SJCRH30 (cell line): ENCODE measurements around the gene PDPK1. TPM values are rescaled to one million over a fixed set of nuclear protein-coding genes. Genes with fewer than 3 reads are reported as not detected.
A peak's percentile ranks its signal among the peaks of the same experiment; 100 is the strongest.
"Not testable (repeated sequence)": the region's sequence is repeated elsewhere in the genome, so short reads cannot be mapped to it uniquely, and the experiment has no call there.

ENCODE experiments used
- DNase-seq, 2 experiments: peaks; one replicate each; pipeline ENCODE4 v3.0.0-alpha.2; 2015 to 2020
- H3K27ac ChIP-seq: fragments of 250-450 bp; sonication (Bioruptor Pico); 2 replicates; pipeline ENCODE4 v1.5.1; 2020; ENCODE audit warnings: mild to moderate bottlenecking, moderate library complexity
- H3K27me3 ChIP-seq: fragments of 250-450 bp; sonication (Bioruptor Pico); 2 replicates; pipeline ENCODE4 v1.5.1; 2020; ENCODE audit warnings: mild to moderate bottlenecking, moderate library complexity
- H3K36me3 ChIP-seq: fragments of 250-450 bp; sonication (Bioruptor Pico); 2 replicates; pipeline ENCODE4 v1.5.1; 2020; ENCODE audit warnings: mild to moderate bottlenecking, moderate library complexity
- H3K4me1 ChIP-seq: fragments of 250-450 bp; sonication (Bioruptor Pico); 2 replicates; pipeline ENCODE4 v1.5.1; 2020; ENCODE audit warnings: mild to moderate bottlenecking, moderate library complexity
- H3K4me3 ChIP-seq: fragments of 250-450 bp; sonication (Bioruptor Pico); 2 replicates; pipeline ENCODE4 v1.5.1; 2020; ENCODE audit warnings: mild to moderate bottlenecking, moderate library complexity
- H3K9me3 ChIP-seq: fragments of 250-450 bp; sonication (Bioruptor Pico); replicated peaks from 2 replicates; pipeline ENCODE4 v1.5.1; 2020; ENCODE audit warnings: mild to moderate bottlenecking, moderate library complexity
- total RNA-seq: library from RNA; depleted of rRNA; stranded (reverse); fragments of >200 nt; shearing (Covaris generic); gene quantifications from 2 replicates; pipeline ENCODE4 v1.2.3, GENCODE V29; 2014

The PDPK1 gene
- total RNA-seq, 1 experiment from 2014 or later = 27.9 TPM

- DNase-seq = no peak
- H3K9me3 ChIP-seq = no peaks in the 10 kb centered on the region
- no peaks in the 10 kb centered on the region for H3K36me3 ChIP-seq
- no peaks in the 10 kb centered on the region for H3K4me1 ChIP-seq
- H3K27me3 ChIP-seq = no peaks in the 10 kb centered on the region
- H3K4me3 ChIP-seq = no peak overlapping the region
- no peak overlapping the region for H3K27ac ChIP-seq
These were observed 10.6 kb upstream of the PDPK1 start for GRCh38 chr16:2527071-2527783.

- H3K36me3 ChIP-seq = no peaks in the 10 kb centered on the region
These were observed 10.1 kb upstream of the PDPK1 start for GRCh38 chr16:2527784-2528100.

GRCh38 chr16:2528161-2529060 is 9.4 kb upstream of the PDPK1 start:
- Histone ChIP-seq H3K27ac (no peak overlapping the region), H3K9me3 (no peaks in the 10 kb centered on the region), H3K4me3 (no peak overlapping the region), H3K27me3 (no peaks in the 10 kb centered on the region), H3K4me1 (peaks cover 4% of the 10 kb centered on the region; the same call in 1 of the 2 replicates), H3K36me3 (no peaks in the 10 kb centered on the region)
- no peak for DNase-seq

More at GRCh38 chr16:2527784-2528100, 10.1 kb upstream of the PDPK1 start:
- Histone ChIP-seq H3K27ac (no peak overlapping the region), H3K4me1 (peaks cover 4% of the 10 kb centered on the region; the same call in 1 of the 2 replicates), H3K4me3 (no peak overlapping the region), H3K27me3 (no peaks in the 10 kb centered on the region), H3K9me3 (no peaks in the 10 kb centered on the region)
- DNase-seq = no peak

DNA sequence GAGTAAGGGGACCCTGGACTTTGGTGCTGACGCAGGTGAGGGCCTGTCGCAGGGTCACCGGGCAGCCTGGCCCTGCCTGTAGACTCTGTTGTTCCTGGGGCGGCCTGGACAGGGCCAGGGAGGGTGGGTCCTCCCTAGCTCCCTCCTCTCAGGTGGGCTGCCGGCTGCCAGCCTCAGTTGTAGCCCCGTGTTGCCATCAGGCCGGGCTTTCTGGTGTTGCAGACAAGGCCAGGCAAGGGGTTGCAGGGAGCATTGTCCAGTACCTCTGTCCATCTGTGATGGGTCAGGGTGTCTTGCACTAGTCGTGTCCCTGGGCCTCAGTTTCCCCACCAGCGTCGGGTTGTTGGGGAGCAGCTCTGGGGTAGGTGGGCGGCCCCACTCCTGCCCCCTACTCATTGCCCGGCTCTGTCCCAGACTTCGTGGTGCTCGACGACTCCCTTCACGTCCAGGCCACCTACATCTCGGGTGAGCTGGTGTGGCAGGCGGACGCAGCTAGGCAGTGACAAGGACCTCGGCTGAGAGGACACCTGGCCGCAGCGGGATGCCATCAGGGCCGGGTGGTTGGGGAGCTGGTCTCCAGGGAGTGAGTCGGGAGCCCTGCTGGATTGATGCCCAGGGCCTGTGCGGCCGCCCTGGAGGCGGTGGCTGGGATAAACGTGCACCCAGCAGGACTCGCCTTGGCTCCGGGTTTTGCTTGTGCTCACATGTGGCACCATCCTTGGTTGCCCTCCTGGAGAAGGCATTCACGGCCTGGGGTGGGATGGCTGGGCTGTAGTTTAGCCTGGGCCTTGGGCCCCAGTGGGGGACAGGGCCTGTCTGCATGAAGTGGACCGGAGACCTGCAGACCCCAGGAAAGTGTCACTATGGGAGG is 8.5 kb upstream of the PDPK1 start:
- Histone ChIP-seq H3K4me1 (peaks cover 4% of the 10 kb centered on the region; the same call in 1 of the 2 replicates), H3K4me3 (no peak overlapping the region), H3K36me3 (no peaks in the 10 kb centered on the region), H3K27ac (no peak overlapping the region), H3K9me3 (no peaks in the 10 kb centered on the region), H3K27me3 (no peaks in the 10 kb centered on the region)
- DNase-seq = no peak

DNA sequence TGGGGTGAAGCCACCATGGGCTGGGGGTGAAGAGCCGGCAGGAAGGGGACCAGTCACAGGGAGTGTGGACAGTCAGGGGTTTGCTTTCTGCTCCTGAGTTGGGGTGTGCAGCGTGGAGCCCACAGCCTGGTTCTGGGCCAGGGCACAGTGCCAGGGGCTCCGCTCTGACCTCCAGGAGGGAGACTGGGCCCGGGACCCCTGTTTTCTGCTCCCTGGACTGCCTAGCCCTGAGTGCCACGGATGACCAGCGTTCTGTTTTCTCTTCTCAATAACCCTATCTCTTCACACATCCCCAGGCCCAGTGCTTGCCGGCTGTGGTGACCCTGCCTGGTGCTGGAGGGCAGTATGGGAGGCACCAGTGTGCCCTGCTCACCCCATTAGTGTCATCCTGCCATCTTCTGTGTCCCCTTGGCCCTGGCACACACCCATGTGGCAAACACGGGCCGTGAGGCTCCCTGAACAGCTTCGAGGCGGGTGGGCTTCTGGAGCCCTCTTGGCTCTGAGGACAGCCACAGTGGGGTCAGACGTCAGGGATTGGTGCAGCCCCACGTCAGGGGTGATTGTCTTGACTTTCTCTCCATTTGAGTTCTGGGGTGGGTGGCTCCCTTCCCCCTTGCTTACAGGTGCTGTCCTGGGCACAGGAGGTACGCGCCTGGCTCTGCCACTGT is 7.7 kb upstream of the PDPK1 start:
- Histone ChIP-seq H3K27ac (no peak overlapping the region), H3K27me3 (no peaks in the 10 kb centered on the region), H3K4me1 (peaks cover 4% of the 10 kb centered on the region; the same call in 1 of the 2 replicates), H3K9me3 (no peaks in the 10 kb centered on the region), H3K36me3 (no peaks in the 10 kb centered on the region), H3K4me3 (no peak overlapping the region)
- no peak for DNase-seq

DNA sequence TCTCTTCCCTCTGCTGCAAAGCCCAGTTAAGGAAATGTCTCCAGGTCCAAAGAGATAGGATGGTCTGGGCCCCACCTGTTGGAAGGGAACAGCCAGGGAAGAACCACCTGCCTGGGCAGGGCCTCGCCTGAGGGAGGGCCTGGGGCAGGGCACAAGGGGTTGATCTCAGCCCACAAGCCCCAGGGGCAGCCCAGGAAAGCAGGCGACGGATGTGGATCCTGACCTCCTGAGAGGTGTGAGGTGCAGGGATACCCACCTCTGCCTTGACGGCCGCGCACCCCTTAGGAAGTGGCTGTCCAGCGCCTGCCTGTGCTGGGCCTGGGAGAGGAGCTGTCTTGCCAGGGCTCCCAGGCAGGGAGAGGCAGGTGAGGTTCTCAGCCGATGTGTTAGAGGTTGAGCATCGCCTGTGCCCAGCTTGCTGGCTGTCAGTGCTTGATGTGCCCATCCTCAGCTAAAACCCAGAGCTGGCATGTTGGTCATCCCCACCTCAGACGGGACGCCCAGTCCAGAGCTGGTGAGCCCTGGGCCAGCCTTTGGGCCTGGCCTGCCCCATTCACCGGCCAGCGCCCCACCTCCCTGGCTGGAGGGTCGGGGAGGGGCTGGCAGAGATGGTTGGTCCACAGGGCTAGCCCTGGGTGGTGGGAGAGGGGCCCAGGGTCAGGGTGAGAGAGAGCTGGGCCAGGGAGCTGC is 7.0 kb upstream of the PDPK1 start:
- H3K27me3 ChIP-seq = no peaks in the 10 kb centered on the region
- no peaks in the 10 kb centered on the region for H3K36me3 ChIP-seq
- H3K4me1 ChIP-seq = peaks cover 10% of the 10 kb centered on the region; the same call in 1 of the 2 replicates
- H3K4me3 ChIP-seq = no peak overlapping the region
- DNase-seq = no peak
- H3K9me3 ChIP-seq = no peaks in the 10 kb centered on the region
- no peak overlapping the region for H3K27ac ChIP-seq

DNA sequence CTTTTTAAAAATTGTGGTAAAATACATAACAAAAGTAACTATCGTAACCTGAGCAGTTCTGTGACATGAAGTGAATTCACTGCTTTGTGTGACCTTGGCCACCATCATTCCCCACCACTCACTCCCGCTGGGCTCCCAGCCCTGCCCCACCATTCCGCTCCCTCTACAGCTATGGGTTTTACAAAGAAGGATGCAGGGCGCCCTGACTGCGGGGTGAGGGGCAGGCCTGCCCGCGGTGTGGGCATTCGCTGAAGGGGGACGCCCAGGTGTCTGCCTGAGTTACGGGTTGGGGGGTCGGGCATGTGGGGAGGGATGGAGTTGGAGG is 6.5 kb upstream of the PDPK1 start, which contains the start of gene CEMP1:
Gene CEMP1 (minus strand): TSS at position 38 of the 325 bp plus-strand sequence. CDS start 335 bp downstream, outside the sequence.
- Histone ChIP-seq H3K27me3 (no peaks in the 10 kb centered on the region), H3K27ac (no peak within 1 kb of the TSS; the same call in 1 of the 2 replicates), H3K4me1 (peaks cover 10% of the 10 kb centered on the region; the same call in 1 of the 2 replicates), H3K9me3 (no peaks in the 10 kb centered on the region), H3K4me3 (peak within 1 kb of the TSS; percentile 61), H3K36me3 (no peaks in the 10 kb centered on the region)
- DNase-seq = no peak

DNA sequence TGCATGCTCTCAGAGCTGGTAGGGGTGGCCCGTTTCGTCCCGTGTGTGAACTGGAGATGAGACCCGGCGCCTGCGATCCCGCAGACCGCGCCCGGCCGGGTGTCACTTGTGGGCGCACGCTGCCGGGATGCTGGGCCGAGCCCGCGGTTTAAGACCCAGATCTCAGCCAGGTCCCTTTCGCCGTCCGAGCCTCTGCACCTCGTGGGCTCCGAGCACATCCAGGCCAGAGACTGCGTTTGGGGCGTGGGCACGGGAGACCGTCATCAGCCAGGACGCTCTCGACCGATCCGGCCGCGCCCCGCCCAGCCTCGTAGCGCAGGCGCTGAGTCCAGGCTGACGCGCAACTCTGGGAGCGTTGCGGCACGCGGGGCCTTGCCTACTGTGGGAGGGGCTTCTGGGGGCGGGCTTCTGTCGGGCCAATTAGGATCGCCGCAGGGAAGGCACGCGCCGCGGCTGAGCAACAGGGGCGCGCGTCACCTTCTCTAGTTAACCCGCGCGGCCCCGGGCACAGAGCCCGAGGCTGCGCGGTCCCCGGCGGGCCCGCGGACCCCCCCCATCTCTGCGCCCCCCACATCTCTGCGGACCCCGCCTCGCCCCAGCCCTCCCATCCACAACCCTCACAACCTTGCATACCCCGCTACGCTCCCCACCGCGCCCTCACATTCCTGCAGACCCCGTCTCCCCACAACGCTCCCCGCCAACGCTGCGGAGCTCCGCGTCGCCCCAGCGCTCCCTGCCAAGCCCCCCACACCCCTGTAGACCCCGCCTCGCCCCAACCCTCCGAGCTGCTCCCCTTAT is 5.9 kb upstream of the PDPK1 start:
- Histone ChIP-seq H3K27me3 (no peaks in the 10 kb centered on the region), H3K27ac (no peak overlapping the region; the same call in 1 of the 2 replicates), H3K4me3 (peak overlapping the region; percentile 61), H3K4me1 (peaks cover 10% of the 10 kb centered on the region; the same call in 1 of the 2 replicates), H3K36me3 (no peaks in the 10 kb centered on the region), H3K9me3 (no peaks in the 10 kb centered on the region)
- peak; percentile 95 to 96 for DNase-seq

GRCh38 chr16:2532494-2533141 is 5.2 kb upstream of the PDPK1 start:
- no peaks in the 10 kb centered on the region for H3K9me3 ChIP-seq
- peak overlapping the region; percentile 61 for H3K4me3 ChIP-seq

DNA sequence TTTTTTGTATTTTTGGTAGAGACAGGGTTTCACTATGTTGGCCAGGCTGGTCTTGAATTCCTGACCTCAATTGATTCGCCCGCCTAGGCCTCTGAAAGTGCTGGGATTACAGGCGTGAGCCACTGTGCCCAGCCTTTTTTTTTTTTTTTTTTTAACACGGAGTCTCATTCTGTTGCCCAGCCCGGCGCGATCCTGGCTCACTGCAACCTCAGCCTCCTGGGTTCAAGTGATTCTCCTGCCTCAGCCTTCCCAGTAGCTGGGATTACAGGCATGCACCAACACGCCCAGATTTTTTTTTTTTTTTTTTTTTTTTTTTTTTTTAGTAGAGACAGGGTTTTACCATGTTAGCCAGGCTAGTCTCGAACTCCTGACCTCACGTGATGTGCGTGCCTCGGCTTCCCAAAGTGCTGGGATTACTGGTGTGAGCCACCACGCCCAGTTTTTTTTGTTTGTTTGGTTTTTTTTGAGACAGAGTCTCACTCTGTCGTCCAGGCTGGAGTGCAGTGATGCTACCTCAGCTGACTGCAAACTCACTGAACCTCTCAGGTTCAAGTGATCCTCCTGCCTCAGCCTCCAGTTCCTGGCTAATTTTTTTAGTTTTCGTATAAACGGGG is 4.6 kb upstream of the PDPK1 start:
- not testable (repeated sequence) for H3K27ac ChIP-seq, DNase-seq, H3K9me3 ChIP-seq, H3K36me3 ChIP-seq, H3K27me3 ChIP-seq
- peaks cover 10% of the 10 kb centered on the region; the same call in 1 of the 2 replicates for H3K4me1 ChIP-seq
- peak overlapping the region; percentile 61 for H3K4me3 ChIP-seq

More at GRCh38 chr16:2532494-2533141, 5.2 kb upstream of the PDPK1 start:
- H3K27ac ChIP-seq = no peak overlapping the region
- no peaks in the 10 kb centered on the region for H3K27me3 ChIP-seq
- H3K4me1 ChIP-seq = peaks cover 10% of the 10 kb centered on the region; the same call in 1 of the 2 replicates
- no peaks in the 10 kb centered on the region for H3K36me3 ChIP-seq
- DNase-seq = peak in 1 of 2 experiments; percentile 44

- Histone ChIP-seq H3K27ac (no peak overlapping the region), H3K36me3 (no peaks in the 10 kb centered on the region), H3K9me3 (no peaks in the 10 kb centered on the region), H3K4me1 (peaks cover 10% of the 10 kb centered on the region; the same call in 1 of the 2 replicates), H3K27me3 (no peaks in the 10 kb centered on the region), H3K4me3 (no peak overlapping the region)
- DNase-seq = peak in 1 of 2 experiments; percentile 1
These were observed 3.9 kb upstream of the PDPK1 start for GRCh38 chr16:2533912-2534311.

DNA sequence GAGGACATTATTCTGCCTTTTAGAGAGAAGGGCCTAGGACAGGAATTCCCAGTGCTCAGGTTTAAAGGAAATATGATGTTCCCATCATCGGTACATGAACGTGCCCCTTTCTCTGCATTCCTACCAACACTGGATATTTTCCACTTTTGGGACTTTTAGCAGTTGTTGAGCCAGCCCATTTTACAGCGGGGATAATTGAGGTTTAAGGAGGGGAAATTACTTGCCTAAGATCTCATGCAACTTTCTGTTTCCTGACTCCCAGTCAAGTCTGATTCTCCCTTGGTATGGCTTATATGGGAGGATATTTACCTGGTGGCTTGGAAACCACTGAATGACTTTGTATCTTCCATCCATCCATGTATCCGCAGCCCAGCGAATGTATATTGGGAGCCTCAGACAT is 3.5 kb upstream of the PDPK1 start:
- DNase-seq, H3K27me3 ChIP-seq, H3K27ac ChIP-seq, H3K4me3 ChIP-seq, H3K36me3 ChIP-seq, H3K9me3 ChIP-seq: not testable (repeated sequence)
- peaks cover 10% of the 10 kb centered on the region; the same call in 1 of the 2 replicates for H3K4me1 ChIP-seq
